ENCODE data around the gene MPHOSPH8.
"Not testable (repeated sequence)": the region's sequence is repeated elsewhere in the genome, so short reads cannot be mapped to it uniquely, and the experiment has no call there.

The MPHOSPH8 gene

DNA sequence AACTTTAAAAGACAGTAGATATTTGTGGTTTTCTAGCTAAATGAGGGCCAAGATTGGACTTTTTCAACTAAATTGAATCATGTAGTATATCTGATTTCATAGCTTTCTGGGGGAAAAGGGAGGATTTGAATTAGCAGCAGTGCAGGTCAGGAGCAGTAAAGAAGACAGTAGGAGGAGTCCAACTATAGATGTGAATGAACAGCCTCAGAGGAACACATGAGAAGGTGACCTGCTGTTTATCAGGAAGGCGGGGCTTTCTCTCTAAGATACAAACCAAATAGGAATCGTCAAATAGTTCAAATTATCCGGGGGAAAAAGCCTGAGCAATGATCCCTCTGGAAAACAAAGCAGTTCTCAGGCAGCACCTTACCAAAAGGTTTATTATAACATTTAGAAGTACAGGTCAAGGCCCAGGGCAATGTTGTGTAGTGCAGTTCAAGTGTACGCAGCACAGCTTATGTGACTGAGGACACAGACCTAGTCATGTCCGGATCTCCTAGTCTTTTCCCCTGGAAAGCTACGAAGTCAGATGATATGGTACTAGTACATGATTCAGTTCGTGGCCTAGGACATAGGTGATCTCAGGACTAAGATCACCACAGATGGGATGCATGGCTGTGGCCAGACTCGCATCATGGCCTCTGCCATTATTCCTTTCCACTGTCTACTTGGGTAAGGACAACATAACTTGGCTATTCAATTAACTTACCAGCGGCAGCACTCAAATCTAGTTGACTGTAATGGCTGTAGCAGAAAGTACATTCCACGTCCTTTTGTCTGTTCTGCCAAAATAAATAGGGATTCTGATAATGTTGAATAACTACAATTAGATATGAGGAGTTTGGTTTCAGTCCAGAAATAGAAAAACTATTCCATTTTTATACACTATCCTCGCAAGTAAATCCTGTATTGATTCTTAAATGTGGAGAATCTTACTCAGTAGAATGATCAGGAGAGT lies 40.3 kb downstream of the MPHOSPH8 start:
- Histone ChIP-seq H2AFZ (ENCODE audit: low read depth, low read length) (no peak overlapping the region), H3K4me3 (ENCODE audit: low read length) (no peak overlapping the region), H3K4me1 (ENCODE audit: insufficient read depth, low read length) (no peaks in the 10 kb centered on the region), H3K27me3 (ENCODE audit: insufficient read depth, low read length) (no peaks in the 10 kb centered on the region), H3K36me3 (ENCODE audit: insufficient read depth, low read length) (peaks cover 76% of the 10 kb centered on the region), H3K9me3 (ENCODE audit: low read length) (no peaks in the 10 kb centered on the region)

DNA sequence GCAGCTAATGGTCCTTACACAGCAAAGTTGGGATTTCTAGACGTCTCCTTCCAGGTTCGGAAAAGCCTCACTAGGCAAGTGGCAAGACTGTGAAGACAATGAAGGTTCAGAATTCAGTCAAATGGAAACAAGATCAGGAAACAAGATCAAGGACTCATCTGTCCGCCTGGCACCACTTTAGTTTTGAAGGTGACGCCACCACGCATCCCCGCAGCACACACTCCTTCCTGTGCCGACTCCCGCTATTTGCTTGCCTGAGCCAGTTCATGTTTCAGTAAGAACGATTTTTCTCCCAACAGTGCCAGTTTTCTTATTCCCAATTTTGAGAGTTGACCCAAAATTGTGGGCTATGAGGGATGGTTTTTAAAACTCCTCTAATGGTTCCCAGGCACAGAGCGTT lies 41.4 kb downstream of the MPHOSPH8 start:
- H3K36me3 ChIP-seq (ENCODE audit: insufficient read depth, low read length) = peaks cover 70% of the 10 kb centered on the region
- no peak overlapping the region for H3K4me3 ChIP-seq (ENCODE audit: low read length)
- H3K27me3 ChIP-seq (ENCODE audit: insufficient read depth, low read length) = no peaks in the 10 kb centered on the region
- H3K9me3 ChIP-seq (ENCODE audit: low read length) = no peaks in the 10 kb centered on the region
- no peak overlapping the region for H2AFZ ChIP-seq (ENCODE audit: low read depth, low read length)
- H3K4me1 ChIP-seq (ENCODE audit: insufficient read depth, low read length) = no peaks in the 10 kb centered on the region

DNA sequence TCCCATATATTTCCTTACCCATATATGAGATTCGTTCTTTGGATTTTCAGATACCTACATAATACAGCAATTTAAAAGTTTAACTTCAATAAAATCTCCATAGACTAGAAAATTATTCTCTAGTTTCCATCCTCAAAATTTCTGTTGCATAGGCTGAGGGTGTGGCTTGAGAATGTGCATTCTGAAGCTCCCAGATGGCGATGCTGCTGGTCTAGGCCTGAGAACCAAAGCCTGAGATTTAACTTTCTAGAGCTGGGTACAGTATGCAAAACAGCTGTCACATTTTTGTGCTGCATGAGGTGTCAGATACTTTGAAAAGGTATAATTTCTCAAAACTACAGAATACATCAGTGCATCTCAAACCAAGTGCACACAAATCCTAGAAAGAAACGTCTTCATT lies 42.7 kb downstream of the MPHOSPH8 start:
- H3K4me1 ChIP-seq (ENCODE audit: insufficient read depth, low read length) = no peaks in the 10 kb centered on the region
- H2AFZ ChIP-seq (ENCODE audit: low read depth, low read length) = no peak overlapping the region
- no peaks in the 10 kb centered on the region for H3K9me3 ChIP-seq (ENCODE audit: low read length)
- H3K27me3 ChIP-seq (ENCODE audit: insufficient read depth, low read length) = no peaks in the 10 kb centered on the region
- no peak overlapping the region for H3K4me3 ChIP-seq (ENCODE audit: low read length)
- H3K36me3 ChIP-seq (ENCODE audit: insufficient read depth, low read length) = peaks cover 58% of the 10 kb centered on the region

DNA sequence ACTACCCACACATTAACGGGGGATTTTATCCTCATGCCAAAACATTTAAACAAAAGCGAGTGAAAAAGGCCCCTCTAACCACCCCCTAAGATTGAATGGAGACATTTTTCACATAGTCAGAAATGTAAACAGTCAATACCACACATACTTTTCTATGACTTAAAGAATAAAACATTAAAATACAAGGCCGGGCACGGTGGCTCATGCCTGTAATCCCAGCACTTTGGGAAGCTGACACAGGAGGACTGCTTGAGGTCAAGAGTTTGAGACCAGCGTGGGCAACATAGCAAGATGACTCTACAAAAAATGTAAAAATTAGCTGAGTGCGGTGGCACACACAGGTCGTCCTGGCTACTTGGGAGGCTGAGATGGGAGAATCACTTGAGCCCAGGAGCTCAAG lies 47.3 kb downstream of the MPHOSPH8 start:
- H3K27me3 ChIP-seq (ENCODE audit: insufficient read depth, low read length) = no peaks in the 10 kb centered on the region
- no peaks in the 10 kb centered on the region for H3K4me1 ChIP-seq (ENCODE audit: insufficient read depth, low read length)
- no peak overlapping the region for H2AFZ ChIP-seq (ENCODE audit: low read depth, low read length)
- no peak overlapping the region for H3K4me3 ChIP-seq (ENCODE audit: low read length)
- H3K9me3 ChIP-seq (ENCODE audit: low read length) = no peaks in the 10 kb centered on the region
- peaks cover 19% of the 10 kb centered on the region for H3K36me3 ChIP-seq (ENCODE audit: insufficient read depth, low read length)

DNA sequence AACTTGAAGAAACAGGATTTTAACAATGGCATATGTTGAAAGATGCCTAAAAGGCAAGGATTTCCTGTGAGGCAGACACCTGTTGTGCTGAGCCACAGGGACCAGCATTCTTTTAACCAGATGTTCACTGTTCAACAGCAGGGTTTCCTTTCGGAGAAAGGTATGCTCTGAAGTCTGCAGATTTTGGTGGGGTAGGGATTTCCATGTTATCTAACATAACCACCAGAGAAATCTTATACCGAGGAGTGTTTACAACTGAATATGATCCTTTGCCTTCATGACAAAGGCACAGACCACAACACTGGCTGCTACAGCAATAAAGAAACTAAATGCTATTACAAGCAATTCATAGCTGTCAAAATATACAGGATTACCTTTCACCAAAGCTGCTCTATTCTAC lies 48.1 kb downstream of the MPHOSPH8 start:
- no peaks in the 10 kb centered on the region for H3K9me3 ChIP-seq (ENCODE audit: low read length)
- H3K27me3 ChIP-seq (ENCODE audit: insufficient read depth, low read length) = no peaks in the 10 kb centered on the region
- H3K4me1 ChIP-seq (ENCODE audit: insufficient read depth, low read length) = no peaks in the 10 kb centered on the region
- peaks cover 11% of the 10 kb centered on the region for H3K36me3 ChIP-seq (ENCODE audit: insufficient read depth, low read length)
- no peak overlapping the region for H3K4me3 ChIP-seq (ENCODE audit: low read length)
- H2AFZ ChIP-seq (ENCODE audit: low read depth, low read length) = no peak overlapping the region

GRCh38 chr13:19685034-19685433 lies 51.6 kb downstream of the MPHOSPH8 start:
- Histone ChIP-seq H2AFZ (ENCODE audit: low read depth, low read length) (no peak overlapping the region), H3K36me3 (ENCODE audit: insufficient read depth, low read length) (peaks cover 2% of the 10 kb centered on the region), H3K27me3 (ENCODE audit: insufficient read depth, low read length) (no peaks in the 10 kb centered on the region), H3K9me3 (ENCODE audit: low read length) (no peaks in the 10 kb centered on the region), H3K4me1 (ENCODE audit: insufficient read depth, low read length) (no peaks in the 10 kb centered on the region), H3K4me3 (ENCODE audit: low read length) (no peak overlapping the region)

GRCh38 chr13:19685437-19685836 lies 52.0 kb downstream of the MPHOSPH8 start:
- Histone ChIP-seq H3K27me3 (ENCODE audit: insufficient read depth, low read length) (no peaks in the 10 kb centered on the region), H2AFZ (ENCODE audit: low read depth, low read length) (no peak overlapping the region), H3K4me1 (ENCODE audit: insufficient read depth, low read length) (no peaks in the 10 kb centered on the region), H3K36me3 (ENCODE audit: insufficient read depth, low read length) (peaks cover 2% of the 10 kb centered on the region), H3K9me3 (ENCODE audit: low read length) (no peaks in the 10 kb centered on the region), H3K4me3 (ENCODE audit: low read length) (no peak overlapping the region)

DNA sequence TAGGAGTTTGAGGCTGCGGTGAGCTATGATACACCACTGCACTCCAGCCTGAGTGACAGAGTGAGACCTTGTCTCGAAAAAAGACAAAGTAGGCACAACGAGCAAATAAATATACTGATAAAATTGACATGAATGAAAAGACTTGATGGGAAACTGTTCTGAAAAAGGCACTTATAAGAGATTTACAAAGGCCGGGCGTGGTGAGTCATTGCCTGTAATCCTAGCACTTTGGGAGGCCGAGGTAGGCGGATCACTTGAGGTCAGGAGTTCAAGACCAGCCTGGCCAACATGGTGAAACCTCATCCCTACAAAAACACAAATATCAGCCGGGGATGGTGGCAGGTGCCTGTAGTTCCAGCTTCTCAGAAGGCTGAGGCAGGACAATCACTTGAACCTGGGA lies 58.0 kb downstream of the MPHOSPH8 start:
- H3K9me3 ChIP-seq (ENCODE audit: low read length); H2AFZ ChIP-seq (ENCODE audit: low read depth, low read length); H3K27me3 ChIP-seq (ENCODE audit: insufficient read depth, low read length); H3K4me1 ChIP-seq (ENCODE audit: insufficient read depth, low read length); H3K4me3 ChIP-seq (ENCODE audit: low read length); H3K36me3 ChIP-seq (ENCODE audit: insufficient read depth, low read length): not testable (repeated sequence)

- H3K4me1 ChIP-seq (ENCODE audit: insufficient read depth, low read length) = no peaks in the 10 kb centered on the region
- no peak overlapping the region for H3K4me3 ChIP-seq (ENCODE audit: low read length)
- no peaks in the 10 kb centered on the region for H3K27me3 ChIP-seq (ENCODE audit: insufficient read depth, low read length)
- H3K9me3 ChIP-seq (ENCODE audit: low read length) = no peaks in the 10 kb centered on the region
- H2AFZ ChIP-seq (ENCODE audit: low read depth, low read length) = no peak overlapping the region
- H3K36me3 ChIP-seq (ENCODE audit: insufficient read depth, low read length) = peaks cover 4% of the 10 kb centered on the region
Observed at GRCh38 chr13:19695428-19695827, 62.0 kb downstream of the MPHOSPH8 start.

- Histone ChIP-seq H3K4me3 (ENCODE audit: low read length) (no peak overlapping the region), H2AFZ (ENCODE audit: low read depth, low read length) (no peak overlapping the region), H3K36me3 (ENCODE audit: insufficient read depth, low read length) (peaks cover 4% of the 10 kb centered on the region), H3K9me3 (ENCODE audit: low read length) (no peaks in the 10 kb centered on the region), H3K27me3 (ENCODE audit: insufficient read depth, low read length) (no peaks in the 10 kb centered on the region), H3K4me1 (ENCODE audit: insufficient read depth, low read length) (no peaks in the 10 kb centered on the region)
Observed at GRCh38 chr13:19695829-19696228, 62.4 kb downstream of the MPHOSPH8 start.

GRCh38 chr13:19700963-19701362 lies 67.5 kb downstream of the MPHOSPH8 start:
- not testable (repeated sequence) for H3K36me3 ChIP-seq (ENCODE audit: insufficient read depth, low read length); H3K4me1 ChIP-seq (ENCODE audit: insufficient read depth, low read length); H3K9me3 ChIP-seq (ENCODE audit: low read length); H2AFZ ChIP-seq (ENCODE audit: low read depth, low read length); H3K27me3 ChIP-seq (ENCODE audit: insufficient read depth, low read length); H3K4me3 ChIP-seq (ENCODE audit: low read length)

DNA sequence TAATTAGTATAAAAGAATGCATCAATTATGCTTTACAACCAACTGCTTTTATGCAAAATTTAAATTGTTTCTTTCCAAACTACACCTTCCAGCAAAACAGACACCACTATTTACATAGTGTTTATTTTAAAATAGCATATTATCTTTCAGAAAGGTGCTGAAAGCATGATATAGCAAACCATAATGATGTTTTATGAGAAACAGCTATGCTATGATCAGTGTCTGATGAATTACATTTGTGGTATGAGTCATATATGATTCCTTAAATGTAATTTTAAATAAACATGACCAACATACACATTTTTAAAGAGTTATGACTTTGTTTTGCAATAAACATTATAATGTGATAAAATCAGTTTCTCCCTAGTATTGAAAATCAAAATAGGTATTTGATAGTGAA lies 68.2 kb downstream of the MPHOSPH8 start:
- H3K36me3 ChIP-seq (ENCODE audit: insufficient read depth, low read length); H3K9me3 ChIP-seq (ENCODE audit: low read length); H2AFZ ChIP-seq (ENCODE audit: low read depth, low read length); H3K4me3 ChIP-seq (ENCODE audit: low read length); H3K27me3 ChIP-seq (ENCODE audit: insufficient read depth, low read length); H3K4me1 ChIP-seq (ENCODE audit: insufficient read depth, low read length): not testable (repeated sequence)

- not testable (repeated sequence) for H3K36me3 ChIP-seq (ENCODE audit: insufficient read depth, low read length); H3K9me3 ChIP-seq (ENCODE audit: low read length); H2AFZ ChIP-seq (ENCODE audit: low read depth, low read length); H3K27me3 ChIP-seq (ENCODE audit: insufficient read depth, low read length); H3K4me3 ChIP-seq (ENCODE audit: low read length); H3K4me1 ChIP-seq (ENCODE audit: insufficient read depth, low read length)
Observed at GRCh38 chr13:19704256-19704655, 70.8 kb downstream of the MPHOSPH8 start.

GRCh38 chr13:19709039-19709438 lies 75.6 kb downstream of the MPHOSPH8 start:
- not testable (repeated sequence) for H3K36me3 ChIP-seq (ENCODE audit: insufficient read depth, low read length); H3K4me1 ChIP-seq (ENCODE audit: insufficient read depth, low read length); H3K27me3 ChIP-seq (ENCODE audit: insufficient read depth, low read length); H2AFZ ChIP-seq (ENCODE audit: low read depth, low read length); H3K4me3 ChIP-seq (ENCODE audit: low read length); H3K9me3 ChIP-seq (ENCODE audit: low read length)
